Dendritic cell treated with granulocyte-macrophage colony-stimulating factor and Interleukin-4, amounts not matched to agents 40 ng/mL and 50 ng/mL, for 4 days (primary cell): ENCODE measurements around the gene PIGL.
"Not testable (repeated sequence)": the region's sequence is repeated elsewhere in the genome, so short reads cannot be mapped to it uniquely, and the experiment has no call there.

Source experiments
- H3K27ac Mint-ChIP-seq: one replicate; pipeline ENCODE4 v1.8.0; 2022; ENCODE audit warnings: mild to moderate bottlenecking, mixed read lengths
- H3K27me3 Mint-ChIP-seq: one replicate; pipeline ENCODE4 v1.8.0; 2022; ENCODE audit warnings: mild to moderate bottlenecking, mixed read lengths
- H3K36me3 Mint-ChIP-seq: one replicate; pipeline ENCODE4 v1.8.0; 2022; ENCODE audit warnings: low read depth, mixed read lengths
- H3K4me1 Mint-ChIP-seq: one replicate; pipeline ENCODE4 v1.8.0; 2022; ENCODE audit warnings: low read depth, mixed read lengths
- H3K4me3 Mint-ChIP-seq: one replicate; pipeline ENCODE4 v1.8.0; 2022; ENCODE audit warnings: mild to moderate bottlenecking, moderate library complexity, mixed read lengths
- H3K9me3 Mint-ChIP-seq: one replicate; pipeline ENCODE4 v1.8.0; 2022; ENCODE audit warnings: mixed read lengths
- intact Hi-C: fragments of 100-400 bp; cut with micrococcal nuclease; formaldehyde crosslinking; loops from one replicate; pipeline ENCODE4 v1.15.0; 2022

PIGL gene

DNA sequence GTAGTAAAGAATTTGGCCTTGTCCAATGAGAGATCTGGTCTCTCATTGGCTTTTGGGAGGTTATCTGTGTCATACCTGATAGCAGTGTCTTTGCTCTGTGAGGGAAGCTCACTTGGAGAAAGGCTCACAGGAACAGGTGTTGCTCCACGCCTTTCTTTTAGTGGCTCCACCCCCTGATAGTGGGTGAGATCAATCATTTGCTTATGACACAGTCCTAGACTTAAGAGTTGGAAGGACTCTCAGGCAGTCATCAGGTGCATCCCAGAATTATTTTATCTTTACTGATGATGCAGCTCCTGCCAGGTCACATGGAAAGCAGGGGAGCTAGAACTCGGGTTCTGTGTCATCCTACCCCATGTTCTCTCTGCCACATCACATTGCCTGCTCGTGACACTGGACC, 76.9 kb downstream of the PIGL start:
- H3K9me3 Mint-ChIP-seq, result no peaks in the 10 kb centered on the region

DNA sequence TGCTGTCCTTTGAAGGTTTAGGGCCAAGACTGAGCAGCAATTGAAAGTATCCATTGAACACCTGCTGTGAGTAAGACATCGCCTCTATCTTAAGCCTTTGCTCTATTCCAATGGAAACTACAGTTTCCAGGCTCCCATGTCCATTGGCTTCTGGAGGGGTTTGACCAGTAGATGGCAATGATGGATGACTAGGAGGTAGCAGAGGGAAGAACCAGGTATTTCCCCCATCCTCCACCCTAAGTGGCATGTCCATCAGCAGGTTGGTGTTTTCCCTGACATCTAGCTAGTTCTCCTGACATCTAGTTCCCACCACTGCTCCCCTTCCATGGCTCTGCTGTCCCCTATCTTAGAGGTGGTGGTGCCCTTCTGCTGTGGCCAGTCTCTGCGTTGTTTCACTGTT, 77.5 kb downstream of the PIGL start:
- H3K27ac Mint-ChIP-seq, result no peak overlapping the region
- H3K27me3 Mint-ChIP-seq, result no peaks in the 10 kb centered on the region
- no peak overlapping the region for H3K4me3 Mint-ChIP-seq
- intact Hi-C loops, result no loop called here
- H3K9me3 Mint-ChIP-seq, result no peaks in the 10 kb centered on the region
- H3K4me1 Mint-ChIP-seq, result no peaks in the 10 kb centered on the region
- H3K36me3 Mint-ChIP-seq, result no peaks in the 10 kb centered on the region

More for the DNA sequence above, 76.9 kb downstream of the PIGL start:
- H3K36me3 Mint-ChIP-seq, result no peaks in the 10 kb centered on the region
- intact Hi-C loops, result no loop called here
- no peaks in the 10 kb centered on the region for H3K27me3 Mint-ChIP-seq
- peaks cover 6% of the 10 kb centered on the region for H3K4me1 Mint-ChIP-seq
- H3K27ac Mint-ChIP-seq, result no peak overlapping the region
- no peak overlapping the region for H3K4me3 Mint-ChIP-seq

DNA sequence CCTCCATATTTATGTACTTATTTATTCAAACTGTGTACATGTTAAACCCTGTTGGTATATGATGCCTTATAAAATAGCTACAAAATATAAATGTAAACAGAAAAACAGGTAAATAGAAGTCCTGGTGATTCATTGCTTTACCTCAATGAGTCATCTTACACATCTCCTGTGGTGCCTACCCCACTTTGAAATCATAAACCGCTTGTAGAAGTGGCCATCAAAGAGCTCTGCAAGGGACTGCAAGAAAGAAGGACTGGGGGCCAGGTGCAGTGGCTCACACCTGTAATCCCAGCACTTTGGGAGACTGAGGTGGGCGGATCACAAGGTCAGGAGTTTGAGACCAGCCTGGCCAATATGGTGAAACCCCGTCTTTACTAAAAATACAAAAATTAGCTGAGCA, 79.1 kb downstream of the PIGL start:
- H3K27me3 Mint-ChIP-seq, H3K27ac Mint-ChIP-seq, H3K4me3 Mint-ChIP-seq, H3K4me1 Mint-ChIP-seq, H3K36me3 Mint-ChIP-seq, intact Hi-C loops, H3K9me3 Mint-ChIP-seq: not testable (repeated sequence)

DNA sequence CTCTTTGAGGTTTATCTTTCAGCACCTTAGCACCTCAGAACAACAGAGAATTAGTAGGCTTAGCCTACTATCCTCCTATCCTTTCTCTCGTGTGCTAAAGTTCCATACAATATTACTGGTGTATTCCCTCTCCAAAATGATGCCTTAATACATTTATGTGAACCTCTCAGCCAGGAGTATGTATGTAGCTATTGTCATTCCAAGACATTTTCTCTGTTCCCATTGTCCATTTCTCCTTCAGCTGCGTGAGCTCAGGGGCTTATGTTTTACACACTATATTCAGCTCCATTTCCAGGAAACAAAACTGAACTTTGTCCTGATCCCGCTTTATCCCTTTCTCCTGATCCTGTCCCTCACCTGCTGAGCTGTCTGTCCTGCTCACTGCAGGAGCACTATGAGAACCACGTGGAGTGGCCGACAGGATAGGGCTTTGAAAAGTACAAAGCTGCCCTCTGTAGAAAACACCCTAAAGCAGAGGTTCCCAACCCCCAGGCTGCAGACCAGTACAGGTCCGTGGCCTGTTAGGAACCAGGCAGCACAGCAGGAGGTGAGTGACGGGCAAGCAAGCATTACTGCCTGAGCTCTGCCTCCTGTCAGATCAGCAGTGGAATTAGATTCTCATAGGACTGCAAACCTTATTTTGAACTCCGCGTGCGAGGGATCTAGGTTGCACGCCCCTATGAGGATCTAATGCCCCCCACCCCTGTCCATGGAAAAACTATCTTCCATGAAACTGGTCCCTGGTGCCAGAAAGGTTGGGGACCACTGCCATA, 80.5 kb downstream of the PIGL start:
- Mint-ChIP-seq H3K4me1 (no peaks in the 10 kb centered on the region), H3K36me3 (peaks cover 8% of the 10 kb centered on the region), H3K4me3 (no peak overlapping the region), H3K27ac (no peak overlapping the region), H3K9me3 (no peaks in the 10 kb centered on the region), H3K27me3 (no peaks in the 10 kb centered on the region)
- intact Hi-C loops, result no loop called here

DNA sequence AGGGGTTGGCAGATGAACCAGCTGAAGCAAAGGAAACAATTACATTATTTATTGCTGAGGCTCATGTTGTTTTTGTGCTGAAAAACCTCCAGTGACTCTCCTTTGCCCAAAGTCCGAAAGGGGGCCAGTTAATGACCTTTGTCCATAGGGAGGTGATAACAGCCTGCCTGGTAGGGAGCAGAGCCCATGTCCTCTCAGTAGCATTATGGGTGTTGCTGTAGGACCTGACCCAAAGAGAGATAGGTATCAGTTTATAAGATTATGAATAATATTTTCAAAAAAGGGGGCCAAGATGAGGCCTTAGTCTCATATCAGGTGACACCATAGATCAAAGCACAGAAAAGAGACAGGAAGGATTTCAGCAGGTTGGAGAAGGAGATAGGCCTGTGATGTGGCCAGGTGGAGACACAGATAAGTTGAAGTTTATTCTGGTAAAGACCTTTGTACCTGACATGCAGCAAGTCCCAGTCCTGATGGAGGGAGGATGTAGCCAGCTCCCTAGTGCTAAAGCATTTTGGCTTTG, 81.2 kb downstream of the PIGL start:
- Mint-ChIP-seq H3K9me3 (no peaks in the 10 kb centered on the region), H3K27ac (no peak overlapping the region), H3K4me1 (no peaks in the 10 kb centered on the region), H3K36me3 (peaks cover 11% of the 10 kb centered on the region), H3K4me3 (no peak overlapping the region), H3K27me3 (no peaks in the 10 kb centered on the region)
- intact Hi-C loops, result no loop called here

DNA sequence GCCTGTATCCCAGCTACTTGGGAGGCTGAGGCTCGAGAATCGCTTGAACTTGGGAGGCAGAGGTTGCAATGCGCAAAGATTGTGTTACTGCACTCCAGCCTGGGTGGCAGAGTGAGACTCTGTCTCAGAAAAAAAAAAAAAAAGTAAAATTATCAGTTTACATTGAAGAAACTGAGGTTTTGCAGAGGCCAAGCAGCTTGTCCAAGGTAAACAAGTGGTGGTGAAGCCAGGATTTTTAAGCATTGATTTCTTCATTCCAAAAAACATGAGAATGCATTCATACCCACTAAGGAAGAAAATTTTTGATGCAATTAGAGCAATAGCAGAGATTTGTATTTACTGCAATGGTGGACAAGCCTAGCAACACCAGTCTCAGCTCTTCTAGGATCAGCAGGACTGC, 83.5 kb downstream of the PIGL start:
- Mint-ChIP-seq H3K9me3 (no peaks in the 10 kb centered on the region), H3K27ac (no peak overlapping the region), H3K36me3 (peaks cover 11% of the 10 kb centered on the region), H3K4me1 (no peaks in the 10 kb centered on the region), H3K4me3 (no peak overlapping the region), H3K27me3 (no peaks in the 10 kb centered on the region)
- intact Hi-C loops, result no loop called here

DNA sequence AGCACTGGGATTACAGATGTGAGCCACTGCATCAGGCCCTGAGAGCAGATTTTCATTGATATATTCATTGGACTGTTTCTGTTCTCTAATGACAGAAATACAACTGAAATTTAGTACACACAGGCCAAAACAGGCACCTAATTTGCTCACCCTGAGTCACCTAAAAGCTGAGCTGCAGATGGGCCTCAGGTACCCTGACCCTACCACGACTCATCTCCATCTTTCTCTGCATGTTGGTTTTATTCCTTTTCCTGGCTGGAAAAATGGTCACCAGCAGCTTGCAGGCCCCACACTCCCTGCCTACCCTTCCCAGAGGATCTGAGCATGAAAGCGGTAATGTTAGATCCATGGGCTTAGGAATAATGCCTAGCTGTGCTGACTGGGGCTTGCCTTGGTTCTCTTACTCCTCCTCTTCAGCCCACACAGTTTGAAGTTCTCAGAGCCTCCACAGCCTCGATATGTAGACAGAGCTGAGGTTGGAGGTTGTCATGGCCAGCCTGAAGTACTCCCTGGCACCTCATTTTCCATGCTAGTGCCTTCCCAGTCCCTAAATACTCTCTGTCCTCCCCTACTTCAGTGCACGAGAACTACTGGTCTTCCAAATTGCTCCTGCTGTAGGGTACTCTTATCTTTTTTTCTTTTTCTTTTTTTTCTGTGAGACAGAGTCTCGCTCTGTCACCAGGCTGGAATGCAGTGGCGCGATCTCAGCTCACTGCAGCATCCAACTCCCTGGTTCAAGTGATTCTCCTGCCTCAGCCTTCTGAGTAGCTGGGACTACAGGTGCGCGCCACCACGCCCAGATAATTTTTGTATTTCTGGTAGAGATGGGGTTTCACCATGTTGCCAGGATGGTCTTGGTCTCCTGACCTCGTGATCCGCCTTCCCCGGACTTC, 85.2 kb downstream of the PIGL start:
- Mint-ChIP-seq H3K4me3 (no peak overlapping the region), H3K36me3 (peaks cover 11% of the 10 kb centered on the region), H3K27ac (no peak overlapping the region)

DNA sequence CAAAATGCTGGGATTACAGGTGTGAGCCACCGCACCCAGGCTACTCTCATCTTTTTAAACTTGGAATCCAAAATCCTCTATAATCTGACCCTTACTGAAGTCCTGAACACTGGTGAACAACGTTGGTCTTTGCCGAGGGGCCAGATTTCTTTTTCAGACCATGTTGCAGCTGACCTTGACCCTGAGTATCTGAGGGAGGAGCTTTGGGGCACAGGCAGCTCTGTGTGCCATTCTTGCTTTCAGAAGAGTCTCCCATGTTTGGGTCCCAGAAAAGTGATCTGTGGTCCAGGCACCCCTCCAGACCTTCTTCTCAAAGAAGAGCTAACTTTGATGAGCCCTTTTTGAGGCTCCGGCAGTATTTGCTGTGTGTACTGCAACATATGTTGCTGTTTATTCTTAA, 85.8 kb downstream of the PIGL start:
- Mint-ChIP-seq H3K36me3 (peaks cover 11% of the 10 kb centered on the region), H3K4me3 (no peak overlapping the region), H3K27me3 (no peaks in the 10 kb centered on the region), H3K4me1 (no peaks in the 10 kb centered on the region), H3K9me3 (no peaks in the 10 kb centered on the region), H3K27ac (no peak overlapping the region)
- intact Hi-C loops, result no loop called here

More for the DNA sequence above, 85.2 kb downstream of the PIGL start:
- no peaks in the 10 kb centered on the region for H3K4me1 Mint-ChIP-seq
- intact Hi-C loops, result no loop called here
- H3K9me3 Mint-ChIP-seq, result no peaks in the 10 kb centered on the region
- no peaks in the 10 kb centered on the region for H3K27me3 Mint-ChIP-seq

DNA sequence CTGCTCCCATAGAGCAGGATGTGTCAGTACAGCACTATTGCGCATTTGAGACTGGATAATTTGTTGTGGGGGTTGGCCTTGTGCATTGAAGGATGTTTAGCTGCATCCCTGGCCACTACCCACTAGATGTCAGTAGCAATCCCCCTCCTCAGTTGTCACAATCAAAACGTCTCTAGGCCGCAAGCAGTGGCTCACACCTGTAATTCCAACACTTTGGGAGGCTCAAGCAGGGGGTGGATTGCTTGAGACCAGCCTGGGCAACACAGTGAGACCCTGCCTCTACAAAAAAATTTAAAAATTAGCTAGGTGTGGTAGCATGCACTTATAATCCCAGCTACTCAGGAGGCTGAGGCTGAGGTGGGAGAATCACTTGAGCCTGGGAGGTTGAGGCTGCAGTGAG, 87.8 kb downstream of the PIGL start:
- Mint-ChIP-seq H3K4me3 (no peak overlapping the region), H3K4me1 (no peaks in the 10 kb centered on the region), H3K27ac (no peak overlapping the region), H3K9me3 (no peaks in the 10 kb centered on the region), H3K27me3 (no peaks in the 10 kb centered on the region), H3K36me3 (peaks cover 11% of the 10 kb centered on the region)
- intact Hi-C loops, result no loop called here

DNA sequence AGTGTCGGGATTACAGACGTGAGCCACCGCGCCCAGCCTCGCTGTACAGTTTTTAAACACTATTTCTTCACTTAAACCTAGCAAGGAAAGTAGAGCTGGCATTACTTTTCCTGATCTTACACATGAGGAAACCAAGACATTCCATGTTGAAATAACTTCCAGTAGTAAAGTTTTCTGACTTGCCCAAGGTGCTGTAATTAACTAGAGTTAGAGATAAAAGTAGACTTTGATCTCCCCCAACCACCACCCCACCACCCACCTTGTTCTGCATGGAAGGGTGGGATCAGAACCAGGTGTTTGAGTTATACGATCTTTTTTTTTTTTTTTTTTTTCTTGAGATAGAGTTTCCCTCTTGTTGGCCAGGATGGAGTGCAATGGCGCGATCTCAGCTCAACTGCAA, 89.2 kb downstream of the PIGL start:
- Mint-ChIP-seq H3K27ac (no peak overlapping the region), H3K36me3 (peaks cover 18% of the 10 kb centered on the region), H3K27me3 (no peaks in the 10 kb centered on the region), H3K4me1 (no peaks in the 10 kb centered on the region), H3K4me3 (no peak overlapping the region), H3K9me3 (no peaks in the 10 kb centered on the region)
- intact Hi-C loops, result no loop called here

DNA sequence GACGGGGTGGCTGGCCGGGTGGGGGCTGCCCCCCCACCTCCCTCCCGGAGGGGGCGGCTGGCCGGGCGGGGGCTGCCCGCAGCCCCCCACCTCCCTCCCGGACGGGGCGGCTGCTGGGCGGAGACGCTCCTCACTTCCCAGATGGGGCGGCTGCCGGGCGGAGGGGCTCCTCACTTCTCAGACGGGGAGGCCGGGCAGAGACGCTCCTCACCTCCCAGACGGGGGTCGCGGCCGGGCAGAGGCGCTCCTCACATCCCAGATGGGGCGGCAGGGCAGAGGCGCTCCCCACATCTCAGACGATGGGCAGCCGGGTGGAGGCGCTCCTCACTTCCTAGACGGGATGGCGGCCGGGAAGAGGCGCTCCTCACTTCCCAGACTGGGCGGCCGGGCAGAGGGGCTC, 95.1 kb downstream of the PIGL start:
- H3K27ac Mint-ChIP-seq, H3K27me3 Mint-ChIP-seq, H3K36me3 Mint-ChIP-seq, H3K4me3 Mint-ChIP-seq, H3K9me3 Mint-ChIP-seq, H3K4me1 Mint-ChIP-seq, intact Hi-C loops: not testable (repeated sequence)

DNA sequence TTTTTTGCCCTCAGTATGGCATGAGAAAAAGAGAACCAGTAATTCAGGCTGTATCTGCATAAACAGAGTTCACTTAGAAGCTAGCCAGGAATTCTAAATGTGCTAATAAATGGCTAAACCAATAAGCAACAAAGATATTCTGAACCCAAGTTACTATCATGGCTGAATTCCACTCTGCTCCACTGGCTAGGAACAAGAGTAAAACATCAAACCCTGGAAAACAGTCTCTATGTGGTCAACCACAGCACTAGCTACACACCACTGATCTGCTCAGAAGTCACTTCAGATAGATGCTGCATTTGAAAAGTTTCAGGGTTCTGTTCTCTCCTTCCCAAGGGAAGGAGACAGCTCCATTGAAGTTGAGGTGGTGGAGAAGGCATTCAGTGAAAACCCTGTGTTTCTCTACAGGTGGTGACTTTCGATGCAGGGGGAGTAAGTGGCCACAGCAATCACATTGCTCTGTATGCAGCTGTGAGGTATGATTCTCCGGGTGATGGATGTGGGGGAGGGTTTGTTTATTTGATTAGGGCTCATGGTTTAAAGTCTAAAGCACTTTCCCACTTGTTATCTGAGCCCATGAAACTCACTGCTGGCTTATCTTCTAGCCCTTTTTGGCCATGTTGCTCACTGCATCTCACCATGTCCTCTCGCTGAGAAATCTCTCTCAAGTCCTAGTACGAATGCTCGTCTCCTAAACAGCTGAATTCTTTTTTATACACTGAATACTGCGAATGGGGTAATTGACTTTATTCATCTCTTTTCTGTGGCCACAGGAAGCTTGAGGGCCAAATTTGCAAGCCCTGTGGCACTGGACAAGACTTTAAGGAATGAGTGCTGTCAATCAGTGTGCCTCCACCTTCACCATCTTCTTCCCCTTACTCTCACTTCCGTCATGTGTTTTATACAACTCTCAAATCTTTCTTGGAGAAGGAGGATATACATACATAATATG, 96.4 kb downstream of the PIGL start:
- intact Hi-C loops, result no loop called here
- no peak overlapping the region for H3K4me3 Mint-ChIP-seq
- peaks cover 7% of the 10 kb centered on the region for H3K36me3 Mint-ChIP-seq
- no peaks in the 10 kb centered on the region for H3K27me3 Mint-ChIP-seq
- no peak overlapping the region for H3K27ac Mint-ChIP-seq
- no peaks in the 10 kb centered on the region for H3K9me3 Mint-ChIP-seq
- H3K4me1 Mint-ChIP-seq, result no peaks in the 10 kb centered on the region

DNA sequence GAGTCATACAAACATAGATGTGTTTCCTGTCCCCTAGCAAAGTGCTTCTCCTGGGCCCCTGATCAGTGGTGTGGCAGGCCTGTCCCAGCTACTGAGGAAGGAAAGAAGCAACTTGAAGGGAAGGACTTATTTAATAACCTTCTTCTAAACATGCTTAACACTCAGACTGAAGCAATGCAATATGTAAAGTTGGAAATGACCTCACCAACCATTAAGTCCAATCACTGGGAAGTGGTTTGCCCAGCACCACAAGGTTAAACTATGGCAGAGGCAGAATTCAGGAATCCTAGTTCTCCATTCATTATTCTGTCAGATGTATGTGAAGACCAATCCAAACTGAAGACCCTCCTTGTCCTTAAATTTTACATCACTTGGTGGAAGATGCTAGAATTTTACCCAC, 97.2 kb downstream of the PIGL start:
- no peaks in the 10 kb centered on the region for H3K9me3 Mint-ChIP-seq
- H3K27me3 Mint-ChIP-seq, result no peaks in the 10 kb centered on the region
- no peaks in the 10 kb centered on the region for H3K4me1 Mint-ChIP-seq
- intact Hi-C loops, result no loop called here
- peaks cover 7% of the 10 kb centered on the region for H3K36me3 Mint-ChIP-seq
- H3K4me3 Mint-ChIP-seq, result no peak overlapping the region
- H3K27ac Mint-ChIP-seq, result no peak overlapping the region
